Spleen (tissue), 7 donors: ENCODE measurements around the gene CRKL.

Experiments used
- POLR2A ChIP-seq, 3 donors: fragments of 450-650 bp; IDR thresholded peaks; one replicate each; pipeline ENCODE4 v1.5.1; 2017; ENCODE audit warnings: antibody characterized with exemption in 3 of 3, mild to moderate bottlenecking in 1 of 3
- TF ChIP-seq, protein P1 (sequence below), 11 experiments: fragments of 200-600 bp in 7 of 11; fragments of 450-650 bp in 4 of 11; sonication (generic) in 4 of 11; IDR thresholded peaks in 8 of 11; conservative IDR thresholded peaks in 3 of 11; 1 replicate in 7 of 11; 2 replicates in 4 of 11; pipeline versions ENCODE4 v1.4.0 to v1.8.0; 2016 to 2021; ENCODE audit warnings: antibody characterized with exemption in 11 of 11, inconsistent platforms in 4 of 11, mild to moderate bottlenecking in 1 of 11
- donor health status: DM: no; HTN: no; CAD: no; lungs with moderate emphysema.
- donor health status: DM: no; HTN: no; CAD: no.
- donor health status: DM: no; HTN: no; CAD: no.

DNA sequence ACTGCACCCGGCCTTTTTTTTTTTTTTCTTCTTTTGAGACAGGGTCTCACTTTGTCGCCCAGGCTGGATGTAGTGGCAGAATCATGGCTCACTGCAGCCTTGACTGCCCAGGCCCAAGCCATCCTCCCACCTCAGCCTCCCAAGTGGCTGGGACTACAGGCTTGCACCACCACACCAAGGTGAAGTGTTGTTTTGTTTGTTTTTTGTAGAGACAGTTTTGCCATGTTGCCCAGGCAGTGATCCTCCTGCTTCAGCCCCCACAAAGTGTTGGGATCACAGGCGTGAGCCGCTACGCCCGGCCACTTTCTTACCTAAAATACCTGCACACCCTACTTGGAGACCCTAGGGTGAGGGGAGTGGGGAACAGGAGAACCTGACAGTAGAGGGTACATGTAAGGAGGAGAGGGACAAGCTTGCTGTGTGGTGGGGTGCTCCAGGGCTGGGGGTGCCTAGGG lies 45.3 kb downstream of the CRKL start:
- TF ChIP-seq, protein P1, sequence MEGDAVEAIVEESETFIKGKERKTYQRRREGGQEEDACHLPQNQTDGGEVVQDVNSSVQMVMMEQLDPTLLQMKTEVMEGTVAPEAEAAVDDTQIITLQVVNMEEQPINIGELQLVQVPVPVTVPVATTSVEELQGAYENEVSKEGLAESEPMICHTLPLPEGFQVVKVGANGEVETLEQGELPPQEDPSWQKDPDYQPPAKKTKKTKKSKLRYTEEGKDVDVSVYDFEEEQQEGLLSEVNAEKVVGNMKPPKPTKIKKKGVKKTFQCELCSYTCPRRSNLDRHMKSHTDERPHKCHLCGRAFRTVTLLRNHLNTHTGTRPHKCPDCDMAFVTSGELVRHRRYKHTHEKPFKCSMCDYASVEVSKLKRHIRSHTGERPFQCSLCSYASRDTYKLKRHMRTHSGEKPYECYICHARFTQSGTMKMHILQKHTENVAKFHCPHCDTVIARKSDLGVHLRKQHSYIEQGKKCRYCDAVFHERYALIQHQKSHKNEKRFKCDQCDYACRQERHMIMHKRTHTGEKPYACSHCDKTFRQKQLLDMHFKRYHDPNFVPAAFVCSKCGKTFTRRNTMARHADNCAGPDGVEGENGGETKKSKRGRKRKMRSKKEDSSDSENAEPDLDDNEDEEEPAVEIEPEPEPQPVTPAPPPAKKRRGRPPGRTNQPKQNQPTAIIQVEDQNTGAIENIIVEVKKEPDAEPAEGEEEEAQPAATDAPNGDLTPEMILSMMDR (IDR thresholded peaks at IDR 0.05 in 8 of 11, conservative IDR thresholded peaks at IDR 0.05 in 3 of 11), result no peak
- no peak for TF ChIP-seq POLR2A (IDR thresholded peaks at IDR 0.05)
